ENCODE data around the gene DNAJB6.

DNA sequence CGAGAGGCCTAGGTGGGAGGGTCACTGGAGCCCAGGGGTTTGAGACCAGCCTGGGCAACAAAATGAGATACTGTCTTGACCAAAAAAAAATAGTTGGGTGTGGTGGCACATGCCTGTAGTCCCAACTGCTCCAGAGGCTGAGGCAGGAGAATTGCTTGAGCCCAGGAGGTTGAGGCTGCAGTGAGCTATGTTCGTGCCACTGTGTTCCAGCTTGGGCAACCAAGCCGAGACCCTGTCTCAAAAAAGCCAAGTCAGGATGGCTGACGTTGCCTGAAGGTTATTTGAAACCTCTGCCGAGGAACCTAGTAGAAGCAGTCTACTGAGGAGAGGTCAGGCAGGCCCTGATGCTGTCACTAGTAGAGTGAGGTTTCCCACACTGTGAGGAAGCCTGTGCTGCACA lies 22.8 kb downstream of the DNAJB6 start:
- TF ChIP-seq CTCF (IDR thresholded peaks at IDR 0.05), result no peak
- TF ChIP-seq POLR2A (IDR thresholded peaks at IDR 0.05), result no peak
